Immature natural killer cell (primary cell): ENCODE measurements around the gene DNAH11. TPM values are rescaled to one million over a fixed set of nuclear protein-coding genes. Genes with fewer than 3 reads are reported as not detected.

Experiments used
- polyA plus RNA-seq, 3 donors: library from polyadenylated mRNA; unstranded; fragments of 300-500 nt; fragmentation: Illumina TruSeq; gene quantifications; one replicate each; pipeline ENCODE4 v1.2.3, GENCODE V29; 2021

Gene DNAH11
- polyA plus RNA-seq, 3 donors from 2014 or later, result not detected

Other genes starting within 250 kb of the DNAH11 start
- gene SP4, start 115.0 kb upstream of the DNAH11 start, polyA plus RNA-seq, result 10 to 100 TPM in 1 of 3 donors, 1 to 10 TPM in 2; 6.2 to 15.3 (median 9.0) TPM